Measurements from ENCODE around the gene TET3.

DNA sequence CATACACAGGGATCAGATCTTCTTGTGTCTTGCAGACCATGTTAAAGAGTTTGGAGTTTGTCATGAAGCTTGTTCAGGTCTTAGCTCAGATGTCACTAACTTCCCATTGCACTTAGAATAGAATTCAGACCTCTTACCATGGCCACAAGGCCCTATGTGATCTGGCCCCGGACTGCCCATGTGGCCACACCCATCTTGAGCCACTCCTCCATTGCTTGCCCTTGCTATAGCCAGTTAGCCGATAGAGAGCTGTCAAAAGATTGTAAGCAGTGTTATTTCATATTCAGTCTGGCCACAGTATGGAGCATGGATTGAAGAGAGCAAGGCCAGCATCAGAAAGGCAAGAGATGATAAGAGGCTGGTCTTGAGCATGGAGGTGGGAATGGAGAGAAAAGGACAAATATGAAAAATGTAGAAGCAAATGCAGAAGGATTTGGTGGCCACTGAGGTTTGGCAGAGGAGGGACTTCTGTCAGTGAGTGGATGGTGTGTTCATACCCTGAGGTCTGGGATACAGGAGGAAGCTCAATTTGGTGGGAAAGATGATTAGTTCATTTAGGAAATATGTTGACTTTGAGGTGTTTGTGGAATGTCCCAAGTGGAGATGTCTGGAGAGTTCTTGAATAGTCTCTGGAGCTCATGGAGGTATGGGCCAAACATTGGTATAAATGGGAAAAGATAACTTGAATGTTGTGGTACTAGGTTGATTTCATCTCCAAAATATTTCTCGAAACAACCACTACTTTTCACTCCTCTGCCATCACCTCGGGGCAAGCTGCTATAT lies 47.4 kb upstream of the TET3 start:
- TF ChIP-seq, protein P1, sequence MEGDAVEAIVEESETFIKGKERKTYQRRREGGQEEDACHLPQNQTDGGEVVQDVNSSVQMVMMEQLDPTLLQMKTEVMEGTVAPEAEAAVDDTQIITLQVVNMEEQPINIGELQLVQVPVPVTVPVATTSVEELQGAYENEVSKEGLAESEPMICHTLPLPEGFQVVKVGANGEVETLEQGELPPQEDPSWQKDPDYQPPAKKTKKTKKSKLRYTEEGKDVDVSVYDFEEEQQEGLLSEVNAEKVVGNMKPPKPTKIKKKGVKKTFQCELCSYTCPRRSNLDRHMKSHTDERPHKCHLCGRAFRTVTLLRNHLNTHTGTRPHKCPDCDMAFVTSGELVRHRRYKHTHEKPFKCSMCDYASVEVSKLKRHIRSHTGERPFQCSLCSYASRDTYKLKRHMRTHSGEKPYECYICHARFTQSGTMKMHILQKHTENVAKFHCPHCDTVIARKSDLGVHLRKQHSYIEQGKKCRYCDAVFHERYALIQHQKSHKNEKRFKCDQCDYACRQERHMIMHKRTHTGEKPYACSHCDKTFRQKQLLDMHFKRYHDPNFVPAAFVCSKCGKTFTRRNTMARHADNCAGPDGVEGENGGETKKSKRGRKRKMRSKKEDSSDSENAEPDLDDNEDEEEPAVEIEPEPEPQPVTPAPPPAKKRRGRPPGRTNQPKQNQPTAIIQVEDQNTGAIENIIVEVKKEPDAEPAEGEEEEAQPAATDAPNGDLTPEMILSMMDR (conservative IDR thresholded peaks at IDR 0.05; ENCODE audit: low read depth in 2 of 2), result no peak
- no peak for TF ChIP-seq POLR2AphosphoS5 (IDR thresholded peaks at IDR 0.05; ENCODE audit: low read depth)
- TF ChIP-seq, protein P2, sequence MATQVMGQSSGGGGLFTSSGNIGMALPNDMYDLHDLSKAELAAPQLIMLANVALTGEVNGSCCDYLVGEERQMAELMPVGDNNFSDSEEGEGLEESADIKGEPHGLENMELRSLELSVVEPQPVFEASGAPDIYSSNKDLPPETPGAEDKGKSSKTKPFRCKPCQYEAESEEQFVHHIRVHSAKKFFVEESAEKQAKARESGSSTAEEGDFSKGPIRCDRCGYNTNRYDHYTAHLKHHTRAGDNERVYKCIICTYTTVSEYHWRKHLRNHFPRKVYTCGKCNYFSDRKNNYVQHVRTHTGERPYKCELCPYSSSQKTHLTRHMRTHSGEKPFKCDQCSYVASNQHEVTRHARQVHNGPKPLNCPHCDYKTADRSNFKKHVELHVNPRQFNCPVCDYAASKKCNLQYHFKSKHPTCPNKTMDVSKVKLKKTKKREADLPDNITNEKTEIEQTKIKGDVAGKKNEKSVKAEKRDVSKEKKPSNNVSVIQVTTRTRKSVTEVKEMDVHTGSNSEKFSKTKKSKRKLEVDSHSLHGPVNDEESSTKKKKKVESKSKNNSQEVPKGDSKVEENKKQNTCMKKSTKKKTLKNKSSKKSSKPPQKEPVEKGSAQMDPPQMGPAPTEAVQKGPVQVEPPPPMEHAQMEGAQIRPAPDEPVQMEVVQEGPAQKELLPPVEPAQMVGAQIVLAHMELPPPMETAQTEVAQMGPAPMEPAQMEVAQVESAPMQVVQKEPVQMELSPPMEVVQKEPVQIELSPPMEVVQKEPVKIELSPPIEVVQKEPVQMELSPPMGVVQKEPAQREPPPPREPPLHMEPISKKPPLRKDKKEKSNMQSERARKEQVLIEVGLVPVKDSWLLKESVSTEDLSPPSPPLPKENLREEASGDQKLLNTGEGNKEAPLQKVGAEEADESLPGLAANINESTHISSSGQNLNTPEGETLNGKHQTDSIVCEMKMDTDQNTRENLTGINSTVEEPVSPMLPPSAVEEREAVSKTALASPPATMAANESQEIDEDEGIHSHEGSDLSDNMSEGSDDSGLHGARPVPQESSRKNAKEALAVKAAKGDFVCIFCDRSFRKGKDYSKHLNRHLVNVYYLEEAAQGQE (IDR thresholded peaks at IDR 0.05; ENCODE audit: unreplicated experiment), result no peak
- no peak for TF ChIP-seq JUNB (IDR thresholded peaks at IDR 0.05; ENCODE audit: unreplicated experiment)
- TF ChIP-seq EZH2 (IDR thresholded peaks at IDR 0.05; ENCODE audit: low read depth, unreplicated experiment), result no peak
- TF ChIP-seq EZH2phosphoT487 (IDR thresholded peaks at IDR 0.05; ENCODE audit: unreplicated experiment), result no peak
- no peak for TF ChIP-seq ZNF331 (CRISPR knock-in tag; IDR thresholded peaks at IDR 0.05; ENCODE audit: low read depth)
- no peak for TF ChIP-seq STAT1 (IDR thresholded peaks at IDR 0.05; ENCODE audit: unreplicated experiment)
- TF ChIP-seq, protein P3, sequence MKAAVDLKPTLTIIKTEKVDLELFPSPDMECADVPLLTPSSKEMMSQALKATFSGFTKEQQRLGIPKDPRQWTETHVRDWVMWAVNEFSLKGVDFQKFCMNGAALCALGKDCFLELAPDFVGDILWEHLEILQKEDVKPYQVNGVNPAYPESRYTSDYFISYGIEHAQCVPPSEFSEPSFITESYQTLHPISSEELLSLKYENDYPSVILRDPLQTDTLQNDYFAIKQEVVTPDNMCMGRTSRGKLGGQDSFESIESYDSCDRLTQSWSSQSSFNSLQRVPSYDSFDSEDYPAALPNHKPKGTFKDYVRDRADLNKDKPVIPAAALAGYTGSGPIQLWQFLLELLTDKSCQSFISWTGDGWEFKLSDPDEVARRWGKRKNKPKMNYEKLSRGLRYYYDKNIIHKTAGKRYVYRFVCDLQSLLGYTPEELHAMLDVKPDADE (IDR thresholded peaks at IDR 0.05), result no peak
- TF ChIP-seq CREB1 (CRISPR knock-in tag; IDR thresholded peaks at IDR 0.05; ENCODE audit: low read depth), result no peak
- no peak for TF ChIP-seq NANOG (IDR thresholded peaks at IDR 0.05; ENCODE audit: borderline replicate concordance)
